Measurements from ENCODE around the gene RDM1.

- TF ChIP-seq CTCF (IDR thresholded peaks at IDR 0.05 in 4 of 5, conservative IDR thresholded peaks at IDR 0.05 in 1 of 5): no peak
- TF ChIP-seq POLR2A (IDR thresholded peaks at IDR 0.05): no peak
Observed at GRCh38 chr17:35876534-35876933, 54.0 kb downstream of the RDM1 start.

Data from gastrocnemius medialis (tissue), 4 donors.